HepG2 (cell line): Measurements from ENCODE around the gene NPDC1. TPM values are rescaled to one million over a fixed set of nuclear protein-coding genes. Genes with fewer than 3 reads are reported as not detected.

Experiments
- ADNP ChIP-seq: sonication (generic); formaldehyde crosslinking; IDR thresholded peaks from 2 replicates; pipeline ENCODE4 v1.4.0; 2020; ENCODE audit warnings: missing genetic modification reagents
- CAMTA2 ChIP-seq: sonication (generic); formaldehyde crosslinking; IDR thresholded peaks from 2 replicates; pipeline ENCODE4 v1.4.0; 2020; ENCODE audit warnings: mild to moderate bottlenecking, missing genetic modification reagents, borderline replicate concordance
- CBFB ChIP-seq: sonication (generic); formaldehyde crosslinking; IDR thresholded peaks from 2 replicates; pipeline ENCODE4 v1.4.0; 2020; ENCODE audit warnings: missing genetic modification reagents
- EZH2 ChIP-seq: conservative IDR thresholded peaks from 2 replicates; pipeline ENCODE4 v1.6.1; 2012; ENCODE audit warnings: mild to moderate bottlenecking, low read depth, low read length, moderate library complexity
- GATAD2A ChIP-seq: IDR thresholded peaks from 2 replicates; pipeline ENCODE4 v1.6.1; 2016
- HCFC1 ChIP-seq: fragments of 150-350 bp; IDR thresholded peaks from 2 replicates; pipeline ENCODE4 v1.6.1; 2014; ENCODE audit warnings: low read depth, low read length
- HHEX ChIP-seq: IDR thresholded peaks from 2 replicates; pipeline ENCODE4 v1.6.1; 2016; ENCODE audit warnings: control low read depth
- HMGXB4 ChIP-seq, 2 experiments: sonication (generic) in 1 of 2; formaldehyde crosslinking in 1 of 2; IDR thresholded peaks; 2 replicates each; pipeline versions ENCODE4 v1.4.0 to v1.6.1; 2018 to 2020; ENCODE audit warnings: missing genetic modification reagents in 2 of 2, borderline replicate concordance in 1 of 2, low read depth in 1 of 2, mild to moderate bottlenecking in 1 of 2, missing biosample characterization in 1 of 2
- MAFK ChIP-seq, 2 experiments: IDR thresholded peaks in 1 of 2; conservative IDR thresholded peaks in 1 of 2; 2 replicates each; pipeline ENCODE4 v1.6.1; 2011; ENCODE audit warnings: improper control_type of control experiment in 2 of 2, low read length in 2 of 2
- MED1 ChIP-seq: sonication (generic); formaldehyde crosslinking; IDR thresholded peaks from 2 replicates; pipeline ENCODE4 v1.4.0; 2020; ENCODE audit warnings: missing genetic modification reagents
- MTF1 ChIP-seq: sonication (generic); formaldehyde crosslinking; IDR thresholded peaks from 2 replicates; pipeline ENCODE4 v1.5.0; 2020; ENCODE audit warnings: missing genetic modification reagents
- MXD4 ChIP-seq: IDR thresholded peaks from 2 replicates; pipeline ENCODE4 v1.6.1; 2016; ENCODE audit warnings: mild to moderate bottlenecking, missing biosample characterization, missing genetic modification reagents
- NCOR1 ChIP-seq: fragments of 200-600 bp; sonication (generic); IDR thresholded peaks from 2 replicates; pipeline ENCODE4 v1.7.0; 2017; ENCODE audit warnings: antibody characterized with exemption, low read length, borderline replicate concordance
- NFKBIZ ChIP-seq: IDR thresholded peaks from 2 replicates; pipeline ENCODE4 v1.6.1; 2018; ENCODE audit warnings: missing genetic modification reagents, missing compliant biosample characterization
- SALL1 ChIP-seq: sonication (generic); formaldehyde crosslinking; IDR thresholded peaks from 2 replicates; pipeline ENCODE4 v1.8.0; 2022; ENCODE audit warnings: mild to moderate bottlenecking, missing genetic modification reagents
- ZBTB14 ChIP-seq: sonication (generic); formaldehyde crosslinking; IDR thresholded peaks from 2 replicates; pipeline ENCODE4 v1.4.0; 2020; ENCODE audit warnings: missing genetic modification reagents
- ZFP37 ChIP-seq: sonication (generic); formaldehyde crosslinking; IDR thresholded peaks from 2 replicates; pipeline ENCODE4 v1.4.0; 2020; ENCODE audit warnings: missing genetic modification reagents, borderline replicate concordance
- ZFP41 ChIP-seq: sonication (generic); formaldehyde crosslinking; IDR thresholded peaks from 2 replicates; pipeline ENCODE4 v1.4.0; 2020; ENCODE audit warnings: mild to moderate bottlenecking, missing genetic modification reagents, borderline replicate concordance
- ZFYVE20 ChIP-seq: sonication (generic); formaldehyde crosslinking; IDR thresholded peaks from 2 replicates; pipeline ENCODE4 v1.8.0; 2023; ENCODE audit warnings: low read depth, mild to moderate bottlenecking, moderate library complexity, missing genetic modification reagents, borderline replicate concordance
- ZNF296 ChIP-seq: sonication (generic); formaldehyde crosslinking; conservative IDR thresholded peaks from 2 replicates; pipeline ENCODE4 v1.5.0; 2020; ENCODE audit warnings: mild to moderate bottlenecking, missing genetic modification reagents
- ZNF558 ChIP-seq: sonication (generic); formaldehyde crosslinking; IDR thresholded peaks from 2 replicates; pipeline ENCODE4 v1.9.0; 2022; ENCODE audit warnings: mild to moderate bottlenecking, missing genetic modification reagents, borderline replicate concordance
- ZNF652 ChIP-seq: IDR thresholded peaks from 2 replicates; pipeline ENCODE4 v1.6.1; 2016; ENCODE audit warnings: low read depth, borderline replicate concordance
- ZNF703 ChIP-seq: sonication (generic); formaldehyde crosslinking; IDR thresholded peaks from 2 replicates; pipeline ENCODE4 v1.5.1; 2020; ENCODE audit warnings: missing genetic modification reagents, mild to moderate bottlenecking, moderate library complexity, borderline replicate concordance
- ZNF782 ChIP-seq: sonication (generic); formaldehyde crosslinking; IDR thresholded peaks from 2 replicates; pipeline ENCODE4 v1.4.0; 2020; ENCODE audit warnings: missing genetic modification reagents, mild to moderate bottlenecking, borderline replicate concordance
- polyA plus RNA-seq, 8 experiments: library from polyadenylated mRNA; depleted of rRNA in 3 of 8; stranded (reverse) in 7 of 8; unstranded in 1 of 8; fragments of >200 nt; fragmentation: Illumina TruSeq in 4 of 8; extraction: Trizol in 4 of 8; gene quantifications; 2 replicates each; pipeline versions ENCODE4 v1.2.1 to v1.2.3, GENCODE V29; 2011 to 2016; ENCODE audit warnings: low read depth in 4 of 8, missing spikeins in 1 of 8, mixed read lengths in 1 of 8; ENCODE audit not compliant: insufficient read depth in 1 of 8
- total RNA-seq, 5 experiments: library from RNA; depleted of rRNA; stranded (reverse); fragments of >200 nt; fragmentation: Illumina TruSeq; extraction: Trizol; gene quantifications; 2 replicates each; pipeline ENCODE4 v1.2.3, GENCODE V29; 2016; ENCODE audit warnings: low read depth in 1 of 5
- TF ChIP-seq, protein P1 (sequence below): fragments of 450-650 bp; IDR thresholded peaks from 2 replicates; pipeline ENCODE4 v1.6.1; 2016
- TF ChIP-seq, protein P2 (sequence below): sonication (generic); formaldehyde crosslinking; conservative IDR thresholded peaks from 2 replicates; pipeline ENCODE4 v1.8.0; 2022; ENCODE audit warnings: mild to moderate bottlenecking, moderate library complexity, missing genetic modification reagents

The NPDC1 gene
- total and polyA plus RNA-seq, 2 of the 13 experiments (the other 11 are each of a cell fraction or from before 2014, with no cell fraction given) = 0.84 to 5.4 TPM

- TF ChIP-seq, protein P1, sequence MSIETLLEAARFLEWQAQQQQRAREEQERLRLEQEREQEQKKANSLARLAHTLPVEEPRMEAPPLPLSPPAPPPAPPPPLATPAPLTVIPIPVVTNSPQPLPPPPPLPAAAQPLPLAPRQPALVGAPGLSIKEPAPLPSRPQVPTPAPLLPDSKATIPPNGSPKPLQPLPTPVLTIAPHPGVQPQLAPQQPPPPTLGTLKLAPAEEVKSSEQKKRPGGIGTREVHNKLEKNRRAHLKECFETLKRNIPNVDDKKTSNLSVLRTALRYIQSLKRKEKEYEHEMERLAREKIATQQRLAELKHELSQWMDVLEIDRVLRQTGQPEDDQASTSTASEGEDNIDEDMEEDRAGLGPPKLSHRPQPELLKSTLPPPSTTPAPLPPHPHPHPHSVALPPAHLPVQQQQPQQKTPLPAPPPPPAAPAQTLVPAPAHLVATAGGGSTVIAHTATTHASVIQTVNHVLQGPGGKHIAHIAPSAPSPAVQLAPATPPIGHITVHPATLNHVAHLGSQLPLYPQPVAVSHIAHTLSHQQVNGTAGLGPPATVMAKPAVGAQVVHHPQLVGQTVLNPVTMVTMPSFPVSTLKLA = no peak
- TF ChIP-seq MAFK (conservative IDR thresholded peaks at IDR 0.05 in 1 of 2, IDR thresholded peaks at IDR 0.05 in 1 of 2; ENCODE audit: low read length in 2 of 2) (no peak), HCFC1 (no peak), MED1 (peak; percentile 7; the same call in 1 of the 2 replicates), ADNP (CRISPR knock-in tag) (no peak), CAMTA2 (CRISPR knock-in tag) (no peak), CBFB (CRISPR knock-in tag) (no peak), ZNF782 (CRISPR knock-in tag) (0 out of 2 replicates have a peak, but pooled peaks have one; percentile 28), ZFYVE20 (CRISPR knock-in tag) (no peak), MTF1 (CRISPR knock-in tag) (no peak), ZNF652 (CRISPR knock-in tag) (no peak), NFKBIZ (CRISPR knock-in tag) (no peak), ZFP41 (CRISPR knock-in tag) (no peak), ZNF558 (CRISPR knock-in tag) (peak; percentile 23; the same call in 1 of the 2 replicates), NCOR1 (no peak), ZNF296 (CRISPR knock-in tag) (peak; percentile 4; the same call in 1 of the 2 replicates), HHEX (CRISPR knock-in tag) (no peak), SALL1 (CRISPR knock-in tag) (no peak), EZH2 (no peak), MXD4 (no peak; the same call in 1 of the 2 replicates), HMGXB4 (CRISPR knock-in tag; IDR thresholded peaks at IDR 0.05; ENCODE audit: borderline replicate concordance in 1 of 2, low read depth in 1 of 2) (no peak), ZBTB14 (CRISPR knock-in tag) (no peak), ZNF703 (CRISPR knock-in tag) (no peak), GATAD2A (CRISPR knock-in tag) (no peak), ZFP37 (CRISPR knock-in tag) (no peak; the same call in 1 of the 2 replicates)
- TF ChIP-seq, protein P2, sequence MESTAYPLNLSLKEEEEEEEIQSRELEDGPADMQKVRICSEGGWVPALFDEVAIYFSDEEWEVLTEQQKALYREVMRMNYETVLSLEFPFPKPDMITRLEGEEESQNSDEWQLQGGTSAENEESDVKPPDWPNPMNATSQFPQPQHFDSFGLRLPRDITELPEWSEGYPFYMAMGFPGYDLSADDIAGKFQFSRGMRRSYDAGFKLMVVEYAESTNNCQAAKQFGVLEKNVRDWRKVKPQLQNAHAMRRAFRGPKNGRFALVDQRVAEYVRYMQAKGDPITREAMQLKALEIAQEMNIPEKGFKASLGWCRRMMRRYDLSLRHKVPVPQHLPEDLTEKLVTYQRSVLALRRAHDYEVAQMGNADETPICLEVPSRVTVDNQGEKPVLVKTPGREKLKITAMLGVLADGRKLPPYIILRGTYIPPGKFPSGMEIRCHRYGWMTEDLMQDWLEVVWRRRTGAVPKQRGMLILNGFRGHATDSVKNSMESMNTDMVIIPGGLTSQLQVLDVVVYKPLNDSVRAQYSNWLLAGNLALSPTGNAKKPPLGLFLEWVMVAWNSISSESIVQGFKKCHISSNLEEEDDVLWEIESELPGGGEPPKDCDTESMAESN = no peak
Observed at GRCh38 chr9:137054932-137055384, 9.0 kb upstream of the NPDC1 start (continued).
